Measurements from ENCODE around the gene OR4K17. TPM values are rescaled to one million over a fixed set of nuclear protein-coding genes. Genes with fewer than 3 reads are reported as not detected.
"Not testable (repeated sequence)": the region's sequence is repeated elsewhere in the genome, so short reads cannot be mapped to it uniquely, and the experiment has no call there.

The OR4K17 gene
- total and polyA plus RNA-seq, 12 donors = not detected

DNA sequence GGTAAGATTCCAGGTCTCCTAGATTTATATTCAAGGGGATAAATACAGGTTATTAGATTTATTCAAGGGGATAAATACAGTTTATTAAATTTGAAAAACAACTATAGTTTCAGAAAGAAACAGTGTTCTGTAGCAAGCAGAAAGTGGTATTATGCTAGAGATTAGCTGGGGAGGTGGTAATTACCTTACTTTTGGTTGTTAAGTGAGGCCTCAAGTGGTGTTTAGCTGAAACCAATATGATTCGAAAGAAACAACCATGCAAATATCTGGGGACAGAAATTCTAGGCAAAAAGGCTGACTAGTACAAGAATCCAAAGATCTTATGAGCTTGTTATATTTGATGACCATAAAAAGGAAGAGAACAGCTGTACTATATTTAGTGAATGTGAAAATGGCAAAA, 34.3 kb downstream of the OR4K17 start:
- Histone ChIP-seq H3K9me3 (peaks cover 0 to 5% (median 0%) of the 10 kb centered on the region in 11 donors), H3K36me3 (no peaks in the 10 kb centered on the region), H3K27me3 (no peaks in the 10 kb centered on the region), H3K27ac (no peak overlapping the region), H3K4me1 (no peaks in the 10 kb centered on the region), H3K4me3 (no peak overlapping the region)
- whole genome bisulfite sequencing, 2 donors = 33 to 56% methylated on average over 1 of the region's 1 CpG
- intact Hi-C loops (cut with DNase I) = no loop called here
- TF ChIP-seq, protein P1, sequence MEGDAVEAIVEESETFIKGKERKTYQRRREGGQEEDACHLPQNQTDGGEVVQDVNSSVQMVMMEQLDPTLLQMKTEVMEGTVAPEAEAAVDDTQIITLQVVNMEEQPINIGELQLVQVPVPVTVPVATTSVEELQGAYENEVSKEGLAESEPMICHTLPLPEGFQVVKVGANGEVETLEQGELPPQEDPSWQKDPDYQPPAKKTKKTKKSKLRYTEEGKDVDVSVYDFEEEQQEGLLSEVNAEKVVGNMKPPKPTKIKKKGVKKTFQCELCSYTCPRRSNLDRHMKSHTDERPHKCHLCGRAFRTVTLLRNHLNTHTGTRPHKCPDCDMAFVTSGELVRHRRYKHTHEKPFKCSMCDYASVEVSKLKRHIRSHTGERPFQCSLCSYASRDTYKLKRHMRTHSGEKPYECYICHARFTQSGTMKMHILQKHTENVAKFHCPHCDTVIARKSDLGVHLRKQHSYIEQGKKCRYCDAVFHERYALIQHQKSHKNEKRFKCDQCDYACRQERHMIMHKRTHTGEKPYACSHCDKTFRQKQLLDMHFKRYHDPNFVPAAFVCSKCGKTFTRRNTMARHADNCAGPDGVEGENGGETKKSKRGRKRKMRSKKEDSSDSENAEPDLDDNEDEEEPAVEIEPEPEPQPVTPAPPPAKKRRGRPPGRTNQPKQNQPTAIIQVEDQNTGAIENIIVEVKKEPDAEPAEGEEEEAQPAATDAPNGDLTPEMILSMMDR (IDR thresholded peaks at IDR 0.05) = no peak
- DNase-seq (no peak), ATAC-seq (no peak)

DNA sequence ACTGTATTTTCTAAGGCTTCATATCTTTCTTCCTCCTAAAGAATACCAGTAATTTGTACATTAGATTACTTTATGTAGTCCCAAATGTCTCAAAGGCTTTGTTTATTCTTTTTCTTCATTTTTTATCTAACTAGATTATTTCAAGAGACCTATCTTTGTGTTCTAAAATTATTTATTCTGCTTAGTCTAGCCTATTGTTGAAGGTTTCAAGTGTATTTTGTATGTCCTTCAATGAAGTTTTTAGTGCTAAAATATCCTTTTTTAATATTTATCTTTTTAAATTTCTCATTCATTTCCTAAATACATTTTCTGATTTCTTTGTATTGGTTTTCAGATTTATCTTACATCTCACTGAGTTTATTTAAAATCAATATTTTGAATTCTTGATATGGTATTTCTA, 53.9 kb downstream of the OR4K17 start:
- H3K4me3 ChIP-seq = no peak overlapping the region
- DNase-seq = no peak
- no peaks in the 10 kb centered on the region for H3K27me3 ChIP-seq
- H3K9me3 ChIP-seq = peaks cover 0 to 52% (median 16%) of the 10 kb centered on the region in 11 donors
- no peak overlapping the region for H3K27ac ChIP-seq
- intact Hi-C loops (cut with DNase I) = no loop called here
- TF ChIP-seq, protein P1 (IDR thresholded peaks at IDR 0.05) = no peak
- ATAC-seq = no peak
- no peaks in the 10 kb centered on the region for H3K4me1 ChIP-seq
- H3K36me3 ChIP-seq = no peaks in the 10 kb centered on the region

DNA sequence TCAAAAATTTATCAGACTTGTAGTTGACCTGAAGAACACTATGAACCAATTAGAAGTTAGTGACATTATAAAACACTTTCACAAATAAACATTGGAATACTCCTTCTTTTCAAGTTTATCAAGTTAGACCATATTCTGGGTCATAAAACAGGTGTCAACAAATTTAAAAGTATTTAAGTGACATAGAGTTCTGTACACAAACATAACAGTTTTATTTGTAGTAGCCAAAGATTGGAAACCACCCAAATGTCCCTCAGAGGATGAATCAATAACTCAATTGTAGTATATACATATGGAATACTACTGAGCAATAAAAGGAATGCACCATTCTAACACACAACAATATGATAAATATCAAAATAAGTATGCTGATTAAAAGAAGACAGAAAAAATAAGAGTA, 56.6 kb downstream of the OR4K17 start:
- intact Hi-C loops (cut with DNase I) = no loop called here
- H3K4me3 ChIP-seq = no peak overlapping the region
- no peaks in the 10 kb centered on the region for H3K27me3 ChIP-seq
- TF ChIP-seq, protein P1 (IDR thresholded peaks at IDR 0.05) = no peak
- no peak overlapping the region for H3K27ac ChIP-seq
- no peak for DNase-seq
- ATAC-seq = no peak
- H3K36me3 ChIP-seq = no peaks in the 10 kb centered on the region
- H3K9me3 ChIP-seq = peaks cover 0 to 43% (median 16%) of the 10 kb centered on the region in 11 donors
- no peaks in the 10 kb centered on the region for H3K4me1 ChIP-seq

DNA sequence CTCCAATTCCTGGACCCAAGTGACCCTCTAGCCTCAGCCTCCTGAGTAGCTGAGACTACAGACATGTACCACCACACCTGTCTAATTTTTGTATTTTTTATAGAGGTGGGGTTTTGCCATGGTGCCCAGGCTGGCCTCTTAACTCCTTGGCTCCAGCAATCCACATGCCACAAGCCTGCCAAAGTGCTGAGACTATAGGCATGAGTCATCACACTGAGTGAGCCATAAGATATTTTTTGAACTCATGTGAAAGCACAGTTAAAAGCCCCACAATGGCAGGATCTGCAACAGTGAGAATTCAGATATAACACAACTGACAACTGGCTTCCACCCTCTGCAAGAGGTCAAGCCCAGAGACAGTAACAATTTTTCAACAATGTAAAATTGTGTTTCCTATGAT, 59.3 kb downstream of the OR4K17 start:
- intact Hi-C loops (cut with DNase I); H3K27ac ChIP-seq; H3K4me3 ChIP-seq; ATAC-seq; H3K27me3 ChIP-seq; DNase-seq; H3K4me1 ChIP-seq; H3K36me3 ChIP-seq: not testable (repeated sequence)
- peaks cover 0 to 15% (median 6%) of the 10 kb centered on the region in 11 donors for H3K9me3 ChIP-seq

Other genes starting within 250 kb of the OR4K17 start
- gene OR4K2, start 235.6 kb upstream of the OR4K17 start, total RNA-seq = not detected
- gene OR4K2, start 235.6 kb upstream of the OR4K17 start, polyA plus RNA-seq = not detected
- gene OR4K5, start 190.1 kb upstream of the OR4K17 start, total RNA-seq = not detected
- not detected for gene OR4K5, start 190.1 kb upstream of the OR4K17 start, polyA plus RNA-seq
- gene OR4K1, start 179.8 kb upstream of the OR4K17 start, total RNA-seq = not detected
- not detected for gene OR4K1, start 179.8 kb upstream of the OR4K17 start, polyA plus RNA-seq
- gene OR4K15, start 135.1 kb upstream of the OR4K17 start, total RNA-seq = not detected
- gene OR4K15, start 135.1 kb upstream of the OR4K17 start, polyA plus RNA-seq = not detected
- not detected for gene OR4Q2, start 108.6 kb upstream of the OR4K17 start, total RNA-seq
- gene OR4Q2, start 108.6 kb upstream of the OR4K17 start, polyA plus RNA-seq = not detected
- gene OR4K14, start 91.4 kb upstream of the OR4K17 start, total RNA-seq = not detected
- not detected for gene OR4K14, start 91.4 kb upstream of the OR4K17 start, polyA plus RNA-seq
- not detected for gene OR4K13, start 74.7 kb upstream of the OR4K17 start, total RNA-seq
- gene OR4K13, start 74.7 kb upstream of the OR4K17 start, polyA plus RNA-seq = not detected
- not detected for gene OR4L1, start 50.7 kb upstream of the OR4K17 start, total RNA-seq
- not detected for gene OR4L1, start 50.7 kb upstream of the OR4K17 start, polyA plus RNA-seq
- gene OR4N5, start 28.1 kb downstream of the OR4K17 start, total RNA-seq = not detected
- gene OR4N5, start 28.1 kb downstream of the OR4K17 start, polyA plus RNA-seq = not detected
- not detected for gene OR11G2, start 80.2 kb downstream of the OR4K17 start, total RNA-seq
- gene OR11G2, start 80.2 kb downstream of the OR4K17 start, polyA plus RNA-seq = not detected
- not detected for gene OR11H6, start 113.0 kb downstream of the OR4K17 start, total RNA-seq
- gene OR11H6, start 113.0 kb downstream of the OR4K17 start, polyA plus RNA-seq = not detected
- gene OR11H7, start 118.2 kb downstream of the OR4K17 start, total RNA-seq = not detected
- gene OR11H7, start 118.2 kb downstream of the OR4K17 start, polyA plus RNA-seq = not detected
- not detected for gene OR11H4, start 128.5 kb downstream of the OR4K17 start, total RNA-seq
- not detected for gene OR11H4, start 128.5 kb downstream of the OR4K17 start, polyA plus RNA-seq
- gene TTC5, start 195.2 kb downstream of the OR4K17 start, total RNA-seq = 10 to 100 TPM in 7 of 10 donors, 1 to 10 TPM in 3; 6.3 to 14.0 (median 11.3) TPM
- 1 to 10 TPM; 3.2 to 4.9 TPM for gene TTC5, start 195.2 kb downstream of the OR4K17 start, polyA plus RNA-seq
- gene CCNB1IP1, start 222.5 kb downstream of the OR4K17 start, total RNA-seq = 10 to 100 TPM; 35.7 to 69.9 (median 56.0) TPM
- gene CCNB1IP1, start 222.5 kb downstream of the OR4K17 start, polyA plus RNA-seq = 100 to 1,000 TPM; 105 to 126 TPM
- 10 to 100 TPM; 13.6 to 18.4 (median 16.0) TPM for gene PARP2, start 232.9 kb downstream of the OR4K17 start, total RNA-seq
- 10 to 100 TPM; 13.5 to 19.5 TPM for gene PARP2, start 232.9 kb downstream of the OR4K17 start, polyA plus RNA-seq

Data from heart right ventricle (tissue), 16 donors.